NCI-H2171 treated with DMSO at 0.1 percent for 48 hours (cell line): ENCODE measurements around the gene UGGT2.
"Not testable (repeated sequence)": the region's sequence is repeated elsewhere in the genome, so short reads cannot be mapped to it uniquely, and the experiment has no call there.

ENCODE experiments used
- DNase-seq: peaks from one replicate; lab custom pipeline; 2025; lab: John Stamatoyannopoulos, UW

UGGT2 gene

GRCh38 chr13:96053003-96053703, at the start of gene UGGT2:
TSS of gene UGGT2 (minus strand) at chr13:96053401. CDS start at chr13:96053312, 89 bp downstream.
- peak; percentile 74 for DNase-seq

- no peak for DNase-seq
Observed at GRCh38 chr13:96100457-96101220, 47.4 kb upstream of the UGGT2 start.

- DNase-seq: no peak
Observed at GRCh38 chr13:96093296-96094006, 40.2 kb upstream of the UGGT2 start.

- peak; percentile 17 for DNase-seq
Observed at GRCh38 chr13:96091164-96092117, 38.2 kb upstream of the UGGT2 start.

GRCh38 chr13:96090240-96091101, 37.3 kb upstream of the UGGT2 start:
- peak; percentile 4 for DNase-seq

- DNase-seq: peak; percentile 82
Observed at GRCh38 chr13:96089749-96090239, 36.6 kb upstream of the UGGT2 start, which contains the start of gene HS6ST3. TSS of gene HS6ST3 (plus strand) at chr13:96090107.

GRCh38 chr13:96089139-96089538, 35.9 kb upstream of the UGGT2 start:
- DNase-seq: no peak

- no peak for DNase-seq
Observed at GRCh38 chr13:96086736-96087135, 33.5 kb upstream of the UGGT2 start.

GRCh38 chr13:96082640-96083039, 29.4 kb upstream of the UGGT2 start:
- DNase-seq: no peak

GRCh38 chr13:96081888-96082287, 28.7 kb upstream of the UGGT2 start:
- DNase-seq: no peak

GRCh38 chr13:96080676-96081075, 27.5 kb upstream of the UGGT2 start:
- DNase-seq: no peak

- DNase-seq: peak; percentile 30
Observed at GRCh38 chr13:96075953-96076543, 22.8 kb upstream of the UGGT2 start.

GRCh38 chr13:96072392-96072791, 19.2 kb upstream of the UGGT2 start:
- peak; percentile 6 for DNase-seq

GRCh38 chr13:96071504-96071903, 18.3 kb upstream of the UGGT2 start:
- peak; percentile 72 for DNase-seq

GRCh38 chr13:96068729-96069128, 15.5 kb upstream of the UGGT2 start:
- DNase-seq: no peak

GRCh38 chr13:96065849-96066248, 12.6 kb upstream of the UGGT2 start:
- no peak for DNase-seq

- DNase-seq: peak; percentile 50
Observed at GRCh38 chr13:96052656-96053002, 572 bp downstream of the UGGT2 start.

GRCh38 chr13:96051946-96052345, 1.3 kb downstream of the UGGT2 start:
- not testable (repeated sequence) for DNase-seq

GRCh38 chr13:96051491-96051890, 1.7 kb downstream of the UGGT2 start:
- not testable (repeated sequence) for DNase-seq

- not testable (repeated sequence) for DNase-seq
Observed at GRCh38 chr13:96050955-96051354, 2.2 kb downstream of the UGGT2 start.
